22Rv1 (cell line): ENCODE measurements around the gene NDFIP2.

ENCODE experiments used
- H3K27ac ChIP-seq: fragments of 450-650 bp; 2 replicates; pipeline ENCODE4 v1.5.1; 2017
- ZFX ChIP-seq: fragments of 450-650 bp; IDR thresholded peaks from 2 replicates; pipeline ENCODE4 v1.6.1; 2017; ENCODE audit warnings: antibody characterized with exemption, borderline replicate concordance
- TF ChIP-seq, protein P1 (sequence below): fragments of 450-650 bp; IDR thresholded peaks from 2 replicates; pipeline ENCODE4 v1.5.1; 2017; ENCODE audit warnings: mild to moderate bottlenecking

Gene NDFIP2

GRCh38 chr13:79440958-79441528 is 39.9 kb upstream of the NDFIP2 start:
- H3K27ac ChIP-seq: peak overlapping the region; percentile 88
- TF ChIP-seq ZFX: no peak
- TF ChIP-seq, protein P1, sequence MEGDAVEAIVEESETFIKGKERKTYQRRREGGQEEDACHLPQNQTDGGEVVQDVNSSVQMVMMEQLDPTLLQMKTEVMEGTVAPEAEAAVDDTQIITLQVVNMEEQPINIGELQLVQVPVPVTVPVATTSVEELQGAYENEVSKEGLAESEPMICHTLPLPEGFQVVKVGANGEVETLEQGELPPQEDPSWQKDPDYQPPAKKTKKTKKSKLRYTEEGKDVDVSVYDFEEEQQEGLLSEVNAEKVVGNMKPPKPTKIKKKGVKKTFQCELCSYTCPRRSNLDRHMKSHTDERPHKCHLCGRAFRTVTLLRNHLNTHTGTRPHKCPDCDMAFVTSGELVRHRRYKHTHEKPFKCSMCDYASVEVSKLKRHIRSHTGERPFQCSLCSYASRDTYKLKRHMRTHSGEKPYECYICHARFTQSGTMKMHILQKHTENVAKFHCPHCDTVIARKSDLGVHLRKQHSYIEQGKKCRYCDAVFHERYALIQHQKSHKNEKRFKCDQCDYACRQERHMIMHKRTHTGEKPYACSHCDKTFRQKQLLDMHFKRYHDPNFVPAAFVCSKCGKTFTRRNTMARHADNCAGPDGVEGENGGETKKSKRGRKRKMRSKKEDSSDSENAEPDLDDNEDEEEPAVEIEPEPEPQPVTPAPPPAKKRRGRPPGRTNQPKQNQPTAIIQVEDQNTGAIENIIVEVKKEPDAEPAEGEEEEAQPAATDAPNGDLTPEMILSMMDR: no peak

DNA sequence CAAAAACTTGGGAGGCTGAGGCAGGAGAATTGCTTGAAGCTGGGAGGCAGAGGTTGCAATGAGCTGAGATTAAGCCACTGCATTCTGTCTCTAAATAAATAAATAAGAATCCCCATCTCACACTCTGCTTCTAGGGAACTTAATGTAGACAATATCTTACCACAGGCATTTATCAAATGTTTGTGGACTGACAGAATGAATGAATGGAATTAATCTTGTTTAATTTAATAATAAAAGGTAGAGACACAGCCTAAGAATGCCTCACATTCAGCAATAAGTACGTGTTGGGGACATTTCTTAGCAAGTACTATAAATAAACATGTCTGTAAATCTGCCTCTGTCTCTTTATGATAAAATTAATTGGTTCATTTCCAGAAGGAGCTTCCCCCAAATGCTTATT is 38.7 kb upstream of the NDFIP2 start:
- TF ChIP-seq, protein P1: no peak
- H3K27ac ChIP-seq: peak overlapping the region; percentile 88

DNA sequence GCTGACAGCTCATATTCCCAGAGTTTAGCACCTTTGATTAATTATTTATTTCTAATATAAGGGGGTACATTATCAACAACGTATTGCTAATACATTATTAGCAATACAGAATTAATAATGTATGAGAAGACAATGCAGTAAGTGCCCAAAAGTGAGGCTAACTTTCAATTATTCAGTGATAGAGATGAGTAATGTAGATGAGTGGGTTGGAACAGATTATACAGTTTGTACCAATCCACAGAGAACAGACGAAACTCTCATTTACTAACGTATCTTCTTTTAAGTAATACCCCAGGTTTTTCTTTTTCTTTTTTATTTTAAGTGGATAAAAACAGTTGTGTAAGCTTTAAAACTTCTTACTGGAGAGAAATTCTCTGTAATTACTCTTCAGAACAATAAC is 38.2 kb upstream of the NDFIP2 start:
- peak overlapping the region; percentile 88 for H3K27ac ChIP-seq
- TF ChIP-seq, protein P1: no peak
- no peak for TF ChIP-seq ZFX

DNA sequence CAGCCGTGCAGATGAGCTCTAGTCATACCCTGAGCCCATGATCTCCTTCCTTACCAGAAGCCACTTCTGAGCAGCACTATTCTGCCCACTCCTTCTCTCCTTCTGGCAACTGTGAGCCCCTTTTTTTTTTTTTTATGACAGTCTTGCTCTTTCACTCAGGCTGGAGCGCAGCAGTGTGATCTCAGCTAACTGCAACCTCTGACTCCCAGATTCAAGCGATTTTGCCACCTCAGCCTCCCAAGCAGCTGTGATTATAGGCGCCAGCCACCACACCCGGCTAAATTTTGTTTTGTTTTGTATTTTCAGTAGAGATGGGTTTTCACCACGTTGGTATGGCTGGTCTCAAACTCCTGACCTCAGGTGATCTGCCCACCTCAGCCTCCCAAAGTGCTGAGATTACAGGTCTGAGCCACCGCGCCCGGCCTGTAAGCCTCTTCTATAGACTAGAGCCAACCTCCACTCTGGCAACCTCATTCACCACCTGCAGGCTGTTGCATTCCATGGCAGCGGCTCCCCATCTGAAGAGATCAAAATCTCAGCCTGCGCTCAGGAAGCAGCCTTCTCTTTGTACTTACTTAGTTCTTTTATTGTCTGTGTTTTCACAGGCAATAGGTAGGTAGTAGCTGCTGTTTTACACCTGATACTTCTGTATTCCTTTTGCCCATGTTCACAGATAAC is 34.8 kb upstream of the NDFIP2 start:
- no peak overlapping the region for H3K27ac ChIP-seq
- TF ChIP-seq, protein P1: no peak
- TF ChIP-seq ZFX: no peak

DNA sequence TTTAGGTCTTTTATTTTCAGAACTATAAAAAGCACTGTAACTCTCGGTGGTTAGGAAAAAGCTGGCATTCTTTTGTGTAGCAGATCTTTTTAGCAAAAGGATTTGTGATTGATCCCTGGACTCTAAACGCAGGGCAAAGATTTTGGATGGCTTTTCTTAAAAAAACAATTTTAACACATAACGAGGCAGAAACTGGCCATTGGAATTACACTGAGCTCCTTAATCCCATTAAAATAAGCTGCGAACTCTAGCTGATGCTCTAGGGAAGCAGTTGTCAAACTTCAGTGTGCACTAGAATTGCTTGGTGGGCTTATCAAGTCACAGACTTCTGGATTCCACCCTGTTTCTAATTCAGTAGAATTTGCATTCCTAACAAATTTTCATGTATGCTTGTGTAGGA is 33.8 kb upstream of the NDFIP2 start:
- TF ChIP-seq, protein P1: no peak
- TF ChIP-seq ZFX: no peak
- no peak overlapping the region for H3K27ac ChIP-seq

GRCh38 chr13:79447741-79448140 is 33.2 kb upstream of the NDFIP2 start:
- TF ChIP-seq, protein P1: no peak
- TF ChIP-seq ZFX: no peak
- no peak overlapping the region for H3K27ac ChIP-seq

- TF ChIP-seq ZFX: no peak
- TF ChIP-seq, protein P1: no peak
- no peak overlapping the region for H3K27ac ChIP-seq
These were observed 32.5 kb upstream of the NDFIP2 start for GRCh38 chr13:79448413-79448812.
